Globus pallidus (tissue), 1 donor: ENCODE measurements around the gene GFPT2.
A peak's percentile ranks its signal among the peaks of the same experiment; 100 is the strongest.
"Not testable (repeated sequence)": the region's sequence is repeated elsewhere in the genome, so short reads cannot be mapped to it uniquely, and the experiment has no call there.

Experiments
- DNase-seq: peaks from one replicate; pipeline ENCODE4 v3.0.0-alpha.2; 2015; ENCODE audit warnings: low spot score

The GFPT2 gene

GRCh38 chr5:180304431-180305375, 48.4 kb downstream of the GFPT2 start:
- DNase-seq = no peak

- no peak for DNase-seq
These were observed 49.2 kb downstream of the GFPT2 start for GRCh38 chr5:180304016-180304292.

- DNase-seq = no peak
These were observed 49.7 kb downstream of the GFPT2 start for GRCh38 chr5:180303226-180304015.

DNA sequence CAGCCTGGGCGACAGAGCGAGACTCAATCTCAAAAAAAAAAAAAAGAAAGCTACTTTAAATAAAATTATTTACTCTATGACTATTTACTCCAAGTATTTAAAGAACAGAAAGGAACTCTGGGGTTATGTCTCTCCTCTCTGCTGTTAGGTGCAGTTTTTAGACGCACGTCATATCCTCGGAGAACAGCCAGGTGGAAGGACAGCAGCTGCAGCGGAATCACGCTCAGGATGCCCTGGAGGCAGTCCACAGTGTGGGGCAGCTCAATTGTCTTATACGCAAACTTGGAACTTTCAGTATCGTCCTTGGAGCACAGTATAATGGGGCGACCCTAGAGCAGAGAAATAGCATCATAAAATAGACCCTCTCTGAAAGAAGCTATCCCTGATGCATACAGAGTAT, 50.9 kb downstream of the GFPT2 start:
- DNase-seq = no peak

- DNase-seq = no peak
These were observed 51.9 kb downstream of the GFPT2 start for GRCh38 chr5:180301253-180301652.

DNA sequence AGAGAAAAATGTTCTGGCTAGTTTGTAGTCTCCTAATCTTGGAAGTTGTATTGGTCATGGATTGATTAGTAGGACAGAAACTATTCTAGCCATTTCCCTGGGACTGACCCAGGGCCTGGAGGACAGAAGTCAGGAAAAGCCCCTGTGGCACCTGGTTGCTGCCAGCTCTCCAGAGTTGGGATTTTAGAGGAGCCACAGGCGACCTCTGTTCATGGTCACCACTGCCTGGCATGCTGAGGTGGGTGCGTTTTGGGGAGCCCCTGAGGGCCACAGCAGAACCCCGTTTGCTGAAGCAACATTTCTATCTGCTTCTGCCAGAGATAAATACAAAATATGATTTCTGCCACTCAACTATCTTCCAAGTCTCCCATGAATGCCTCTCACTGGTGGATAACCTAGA, 53.6 kb downstream of the GFPT2 start:
- DNase-seq = no peak

DNA sequence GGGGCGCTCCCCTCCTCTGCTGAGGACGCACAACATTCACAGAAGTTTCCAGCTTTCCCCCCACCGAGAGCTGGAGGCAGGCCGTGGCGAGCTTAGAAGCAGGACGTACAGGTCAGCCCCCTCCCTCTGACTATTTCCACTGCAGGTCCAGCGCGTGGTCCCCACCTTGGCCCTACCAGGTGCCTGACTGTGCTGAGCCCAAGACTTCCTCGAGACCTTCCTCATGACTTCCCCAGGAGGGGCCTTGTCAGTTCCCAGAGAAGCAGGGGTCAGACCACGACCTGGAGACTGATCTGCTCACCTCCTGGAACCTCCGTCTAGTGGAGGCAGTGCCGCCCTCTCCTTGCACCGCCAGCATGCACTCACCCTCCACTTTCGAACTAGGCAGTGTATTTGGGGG, 54.1 kb downstream of the GFPT2 start:
- DNase-seq = not testable (repeated sequence)

GRCh38 chr5:180297587-180298282, 55.4 kb downstream of the GFPT2 start:
- no peak for DNase-seq

DNA sequence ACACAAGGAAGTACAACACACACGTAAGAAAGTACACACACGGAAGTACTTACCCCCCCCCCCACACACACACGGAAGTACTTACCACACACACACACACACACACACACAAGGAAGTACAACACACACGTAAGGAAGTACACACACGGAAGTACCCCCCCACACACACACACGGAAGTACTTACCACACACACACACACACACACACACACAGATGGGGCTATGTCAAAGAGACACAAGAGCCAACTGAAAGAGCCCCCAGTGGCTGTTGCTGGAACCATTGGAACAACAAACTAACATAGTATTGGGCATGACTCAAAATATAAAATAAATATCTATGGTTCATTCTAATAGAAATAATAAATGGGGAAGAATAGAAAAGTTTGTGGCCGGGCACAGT, 56.4 kb downstream of the GFPT2 start:
- no peak for DNase-seq

- DNase-seq = no peak
These were observed 58.1 kb downstream of the GFPT2 start for GRCh38 chr5:180294913-180295555.

GRCh38 chr5:180294411-180294810, 58.7 kb downstream of the GFPT2 start:
- DNase-seq = no peak

GRCh38 chr5:180291943-180292831, 60.9 kb downstream of the GFPT2 start, which contains the start of gene MAPK9:
Gene MAPK9 (minus strand): TSS chr5:180292083. CDS start chr5:180280561, 11,522 bp downstream.
- peak; percentile 87 for DNase-seq

GRCh38 chr5:180291234-180291940, 61.7 kb downstream of the GFPT2 start:
- peak; percentile 31 for DNase-seq

GRCh38 chr5:180290568-180291233, 62.4 kb downstream of the GFPT2 start:
- DNase-seq = no peak

DNA sequence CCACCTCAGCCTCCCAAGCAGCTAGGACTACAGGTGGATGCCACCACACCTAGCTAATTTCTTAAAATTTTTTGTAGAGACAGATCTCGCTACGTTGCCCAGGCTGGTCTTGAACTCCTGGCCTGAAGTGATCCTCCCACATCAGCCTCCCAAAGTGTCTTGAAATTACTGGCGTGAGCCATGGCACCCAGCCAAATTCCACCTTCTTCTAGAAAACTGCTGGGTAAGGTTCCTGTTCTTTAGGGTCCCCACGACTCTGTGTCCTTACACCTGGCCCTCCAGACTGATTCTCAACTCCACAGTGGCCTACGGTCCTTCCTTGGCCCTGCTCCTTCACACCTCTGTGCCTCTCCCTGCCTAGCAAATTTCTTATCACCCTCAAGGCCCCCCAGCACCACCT, 63.2 kb downstream of the GFPT2 start:
- DNase-seq = no peak

DNA sequence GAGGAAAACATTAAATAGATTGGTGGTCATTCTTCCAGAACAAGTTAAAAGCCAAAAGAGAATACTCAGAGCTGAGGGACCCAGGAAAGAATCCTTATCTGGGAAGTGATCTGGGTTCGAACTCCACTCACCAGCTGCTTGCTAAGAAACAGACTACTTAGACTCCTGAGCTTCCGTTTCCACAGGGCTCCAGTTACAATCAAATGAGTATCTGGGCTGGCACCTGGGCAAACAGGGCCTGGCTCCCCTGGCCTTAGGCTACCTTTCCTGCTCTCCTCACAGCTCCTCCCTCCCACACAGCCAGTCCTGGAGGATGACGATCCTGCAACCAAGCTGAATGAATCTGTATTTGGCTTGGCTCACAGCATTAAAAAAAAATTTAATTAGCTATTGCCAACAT, 63.7 kb downstream of the GFPT2 start:
- no peak for DNase-seq

GRCh38 chr5:180287868-180288267, 65.3 kb downstream of the GFPT2 start:
- no peak for DNase-seq

DNA sequence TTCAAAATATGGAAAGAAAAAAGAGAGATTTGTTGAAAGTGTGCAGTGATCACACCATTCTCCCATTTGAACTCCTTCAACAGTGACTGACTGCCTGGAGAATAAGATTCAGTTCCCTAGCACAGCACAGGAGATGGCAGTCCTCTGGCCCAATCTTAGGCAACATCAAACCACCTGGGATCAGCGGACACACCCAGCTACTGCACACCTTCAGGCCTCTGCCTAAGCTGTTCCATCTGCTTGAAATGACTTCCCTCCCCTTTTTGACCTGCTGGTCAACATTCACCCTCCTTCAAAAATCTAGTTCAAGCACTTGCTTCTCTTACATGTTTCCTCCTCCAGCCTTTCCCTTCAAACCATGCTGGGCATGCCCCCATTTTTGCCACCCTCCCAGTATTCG, 65.7 kb downstream of the GFPT2 start:
- DNase-seq = no peak

- DNase-seq = peak; percentile 75
These were observed 69.0 kb downstream of the GFPT2 start for GRCh38 chr5:180284149-180284548.
